ENCODE results near the gene ARMC3.
"Not testable (repeated sequence)": the region's sequence is repeated elsewhere in the genome, so short reads cannot be mapped to it uniquely, and the experiment has no call there.

ARMC3 gene

DNA sequence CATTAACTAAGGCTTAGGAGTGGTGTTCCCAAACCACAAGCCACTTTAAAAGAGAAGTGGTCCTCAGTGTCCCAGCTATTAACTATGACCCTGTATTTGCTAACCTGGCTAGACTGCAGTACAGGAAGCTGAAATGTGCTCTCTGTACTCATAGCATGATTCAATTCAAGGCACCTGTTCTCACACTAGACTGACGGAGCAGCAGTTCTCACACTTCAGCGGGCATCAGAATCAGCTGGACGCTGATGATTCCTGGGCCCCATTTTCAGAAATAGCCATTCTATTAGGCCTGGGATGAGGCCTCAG, 143.0 kb downstream of the ARMC3 start:
- no peak overlapping the region for H3K4me3 ChIP-seq (ENCODE audit: low read length)
- no peak for DNase-seq (ENCODE audit: low read depth)
- TF ChIP-seq, protein P1, sequence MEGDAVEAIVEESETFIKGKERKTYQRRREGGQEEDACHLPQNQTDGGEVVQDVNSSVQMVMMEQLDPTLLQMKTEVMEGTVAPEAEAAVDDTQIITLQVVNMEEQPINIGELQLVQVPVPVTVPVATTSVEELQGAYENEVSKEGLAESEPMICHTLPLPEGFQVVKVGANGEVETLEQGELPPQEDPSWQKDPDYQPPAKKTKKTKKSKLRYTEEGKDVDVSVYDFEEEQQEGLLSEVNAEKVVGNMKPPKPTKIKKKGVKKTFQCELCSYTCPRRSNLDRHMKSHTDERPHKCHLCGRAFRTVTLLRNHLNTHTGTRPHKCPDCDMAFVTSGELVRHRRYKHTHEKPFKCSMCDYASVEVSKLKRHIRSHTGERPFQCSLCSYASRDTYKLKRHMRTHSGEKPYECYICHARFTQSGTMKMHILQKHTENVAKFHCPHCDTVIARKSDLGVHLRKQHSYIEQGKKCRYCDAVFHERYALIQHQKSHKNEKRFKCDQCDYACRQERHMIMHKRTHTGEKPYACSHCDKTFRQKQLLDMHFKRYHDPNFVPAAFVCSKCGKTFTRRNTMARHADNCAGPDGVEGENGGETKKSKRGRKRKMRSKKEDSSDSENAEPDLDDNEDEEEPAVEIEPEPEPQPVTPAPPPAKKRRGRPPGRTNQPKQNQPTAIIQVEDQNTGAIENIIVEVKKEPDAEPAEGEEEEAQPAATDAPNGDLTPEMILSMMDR (conservative IDR thresholded peaks at IDR 0.05; ENCODE audit: low read length) = no peak

DNA sequence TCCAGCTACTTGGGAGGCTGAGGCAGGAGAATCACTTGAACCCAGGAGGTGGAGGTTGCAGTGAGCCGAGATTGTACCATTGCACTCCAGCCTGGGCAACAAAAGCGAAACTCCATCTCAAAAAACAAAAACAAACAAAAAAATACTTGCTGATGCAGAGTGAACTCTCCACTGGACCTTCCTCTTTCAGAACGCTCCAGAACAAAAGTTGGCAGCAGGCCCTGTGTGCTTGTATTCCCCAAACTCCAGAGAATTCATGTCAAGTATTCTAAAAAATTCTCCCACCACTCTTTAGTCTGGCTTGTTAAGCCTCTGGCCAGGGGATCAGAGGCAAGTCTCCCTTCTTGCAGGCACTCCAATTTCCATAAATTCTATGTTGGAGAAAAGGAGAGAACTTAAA, 144.7 kb downstream of the ARMC3 start:
- DNase-seq (ENCODE audit: low read depth); H3K4me3 ChIP-seq (ENCODE audit: low read length): not testable (repeated sequence)

DNA sequence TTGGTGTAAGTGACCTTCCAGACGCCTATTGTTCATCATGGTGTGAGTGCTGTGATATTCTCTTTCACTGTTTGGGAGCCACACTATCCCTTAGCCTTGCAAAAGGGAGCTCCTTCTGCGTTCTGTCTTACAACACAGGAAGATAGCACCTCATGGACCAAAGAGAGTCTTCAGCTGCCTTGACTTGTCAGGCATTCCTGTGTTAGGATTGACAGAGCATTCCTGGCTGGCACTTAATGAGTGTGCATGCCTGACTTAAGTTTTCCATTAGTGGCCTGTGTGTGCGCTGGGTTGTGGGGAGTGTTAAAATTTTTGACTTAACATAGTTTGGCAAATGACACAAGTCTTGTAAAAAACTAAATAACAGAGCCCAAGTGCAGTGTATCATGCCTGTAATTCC, 145.7 kb downstream of the ARMC3 start:
- DNase-seq (ENCODE audit: low read depth) = no peak

DNA sequence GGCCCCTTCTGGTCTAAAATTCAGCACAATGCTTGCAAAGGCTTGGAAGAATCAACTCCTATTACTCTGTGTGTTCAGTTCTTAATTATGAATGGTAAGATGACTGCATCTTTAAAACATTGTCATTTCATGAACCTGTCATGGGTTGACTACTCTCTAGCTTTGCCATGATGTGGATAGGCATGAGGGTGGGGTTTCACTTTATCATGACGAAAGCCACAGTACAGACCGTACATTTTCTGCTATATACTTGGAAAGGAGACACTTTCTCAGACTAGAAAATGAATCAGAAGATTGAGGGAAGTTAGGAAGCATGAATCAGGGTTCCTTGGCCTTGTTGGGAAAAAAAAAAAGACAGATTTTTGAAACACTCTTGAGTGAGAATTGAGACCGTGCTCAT, 147.8 kb downstream of the ARMC3 start:
- TF ChIP-seq, protein P1 (conservative IDR thresholded peaks at IDR 0.05; ENCODE audit: low read length) = no peak
- no peak for DNase-seq (ENCODE audit: low read depth)
- no peak overlapping the region for H3K4me3 ChIP-seq (ENCODE audit: low read length)

More for the DNA sequence above, 145.7 kb downstream of the ARMC3 start:
- TF ChIP-seq, protein P1 (conservative IDR thresholded peaks at IDR 0.05; ENCODE audit: low read length) = no peak
- H3K4me3 ChIP-seq (ENCODE audit: low read length) = no peak overlapping the region

DNA sequence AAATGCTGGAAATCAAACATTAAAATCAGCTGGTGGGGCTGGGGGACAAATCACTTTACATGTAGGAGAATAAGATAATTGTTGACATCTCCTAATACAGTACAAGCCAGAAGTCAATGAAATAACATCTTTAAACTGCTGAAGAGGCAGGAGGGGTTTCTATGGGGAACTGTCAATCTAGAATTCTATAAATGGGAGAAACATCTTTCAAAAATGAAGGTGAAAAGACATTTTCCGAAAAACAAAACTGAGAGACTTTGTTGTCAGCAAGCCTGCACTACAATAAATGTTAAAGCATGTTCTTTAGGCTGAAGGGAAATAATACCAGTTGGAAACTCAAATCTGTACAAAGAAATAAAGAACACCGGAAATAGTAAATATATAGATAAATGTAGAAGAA, 150.3 kb downstream of the ARMC3 start:
- no peak overlapping the region for H3K4me3 ChIP-seq (ENCODE audit: low read length)
- TF ChIP-seq, protein P1 (conservative IDR thresholded peaks at IDR 0.05; ENCODE audit: low read length) = no peak
- no peak for DNase-seq (ENCODE audit: low read depth)

DNA sequence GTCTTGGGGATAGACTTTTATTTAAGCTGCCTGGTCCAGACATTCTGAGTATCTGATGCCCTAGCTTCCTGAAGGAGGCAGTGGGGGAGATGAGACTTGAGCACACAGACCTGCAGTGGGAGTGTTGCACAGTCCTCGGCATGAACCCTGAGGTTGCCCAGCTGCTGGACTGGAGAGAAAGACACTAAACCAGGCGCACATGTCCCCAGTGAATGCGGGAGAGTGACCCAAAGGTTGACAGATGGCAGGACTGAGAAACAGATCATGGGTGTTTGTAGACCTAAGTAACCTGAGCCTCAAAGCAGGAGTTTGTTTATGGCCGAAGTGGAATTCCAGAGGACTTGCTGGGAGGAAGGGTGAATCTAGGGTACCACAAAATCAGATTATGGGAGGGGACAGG, 151.8 kb downstream of the ARMC3 start:
- TF ChIP-seq, protein P1 (conservative IDR thresholded peaks at IDR 0.05; ENCODE audit: low read length) = no peak
- no peak overlapping the region for H3K4me3 ChIP-seq (ENCODE audit: low read length)
- DNase-seq (ENCODE audit: low read depth) = no peak

DNA sequence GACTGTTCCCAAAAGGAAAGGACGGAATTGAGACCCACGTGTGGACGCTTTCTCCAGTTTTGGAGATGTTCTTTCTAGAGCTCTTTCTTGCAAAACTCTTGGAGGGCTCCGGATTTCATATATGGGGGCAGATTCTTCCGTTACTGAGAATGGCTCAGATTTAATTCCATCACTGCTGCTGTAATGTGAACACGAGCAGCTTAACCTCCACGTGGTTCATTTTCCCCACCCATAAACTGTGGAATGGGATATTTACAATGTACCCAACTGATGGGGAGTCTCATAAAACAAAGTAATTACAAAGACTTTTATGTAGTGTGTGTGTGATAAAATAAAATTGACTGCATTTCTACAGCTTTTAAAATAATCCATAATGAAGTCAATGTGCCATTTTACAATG, 152.4 kb downstream of the ARMC3 start:
- TF ChIP-seq, protein P1 (conservative IDR thresholded peaks at IDR 0.05; ENCODE audit: low read length) = no peak
- no peak overlapping the region for H3K4me3 ChIP-seq (ENCODE audit: low read length)
- DNase-seq (ENCODE audit: low read depth) = no peak

DNA sequence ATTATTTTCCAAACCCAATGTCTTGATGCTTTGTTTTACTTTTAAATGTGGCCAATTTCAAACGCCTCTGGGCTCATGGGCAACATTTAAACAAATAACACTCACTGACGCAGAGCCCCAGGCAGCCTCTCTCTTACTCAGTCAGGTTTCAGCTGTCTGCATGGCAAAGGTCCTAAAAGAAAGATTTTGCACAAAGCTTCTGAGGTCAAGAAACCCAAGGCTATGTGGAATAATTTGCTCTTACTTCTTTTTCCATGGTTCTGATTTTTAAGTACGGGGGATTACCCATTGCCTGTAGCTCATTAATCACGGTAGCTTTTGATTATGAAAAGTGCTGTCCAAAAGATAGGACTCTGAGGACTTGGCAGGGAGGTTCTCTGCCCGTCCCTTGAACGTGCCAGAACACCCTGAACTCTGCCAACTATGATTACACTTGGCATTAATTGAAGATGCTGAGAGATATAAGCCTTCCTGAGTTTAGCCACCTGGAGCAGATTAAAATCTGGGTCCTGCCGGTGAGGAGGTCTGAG, 153.4 kb downstream of the ARMC3 start:
- H3K4me3 ChIP-seq (ENCODE audit: low read length) = no peak overlapping the region
- TF ChIP-seq, protein P1 (conservative IDR thresholded peaks at IDR 0.05; ENCODE audit: low read length) = no peak
- DNase-seq (ENCODE audit: low read depth) = peak; percentile 24

All from AG10803 (cell line).